Adrenal gland (tissue), 5 donors: Measurements from ENCODE around the gene FLRT1.

ENCODE experiments used
- POLR2A ChIP-seq, 2 donors: fragments of 450-650 bp; IDR thresholded peaks; one replicate each; pipeline ENCODE4 v1.6.1; 2017; ENCODE audit warnings: antibody characterized with exemption in 2 of 2, mild to moderate bottlenecking in 2 of 2, moderate library complexity in 1 of 2
- TF ChIP-seq, protein P1 (sequence below), 6 experiments: fragments of 450-650 bp in 4 of 6; fragments of 200-600 bp in 2 of 6; sonication (generic) in 1 of 6; IDR thresholded peaks; 1 replicate in 5 of 6; 2 replicates in 1 of 6; pipeline versions ENCODE4 v1.5.1 to v1.8.0; 2016 to 2021; ENCODE audit warnings: antibody characterized with exemption in 6 of 6, mild to moderate bottlenecking in 2 of 6, moderate library complexity in 1 of 6
- donor health status: DM: no; HTN: no; CAD: no.

GRCh38 chr11:64081745-64082442, 46.2 kb downstream of the FLRT1 start:
- TF ChIP-seq, protein P1, sequence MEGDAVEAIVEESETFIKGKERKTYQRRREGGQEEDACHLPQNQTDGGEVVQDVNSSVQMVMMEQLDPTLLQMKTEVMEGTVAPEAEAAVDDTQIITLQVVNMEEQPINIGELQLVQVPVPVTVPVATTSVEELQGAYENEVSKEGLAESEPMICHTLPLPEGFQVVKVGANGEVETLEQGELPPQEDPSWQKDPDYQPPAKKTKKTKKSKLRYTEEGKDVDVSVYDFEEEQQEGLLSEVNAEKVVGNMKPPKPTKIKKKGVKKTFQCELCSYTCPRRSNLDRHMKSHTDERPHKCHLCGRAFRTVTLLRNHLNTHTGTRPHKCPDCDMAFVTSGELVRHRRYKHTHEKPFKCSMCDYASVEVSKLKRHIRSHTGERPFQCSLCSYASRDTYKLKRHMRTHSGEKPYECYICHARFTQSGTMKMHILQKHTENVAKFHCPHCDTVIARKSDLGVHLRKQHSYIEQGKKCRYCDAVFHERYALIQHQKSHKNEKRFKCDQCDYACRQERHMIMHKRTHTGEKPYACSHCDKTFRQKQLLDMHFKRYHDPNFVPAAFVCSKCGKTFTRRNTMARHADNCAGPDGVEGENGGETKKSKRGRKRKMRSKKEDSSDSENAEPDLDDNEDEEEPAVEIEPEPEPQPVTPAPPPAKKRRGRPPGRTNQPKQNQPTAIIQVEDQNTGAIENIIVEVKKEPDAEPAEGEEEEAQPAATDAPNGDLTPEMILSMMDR (IDR thresholded peaks at IDR 0.05) = no peak
- no peak for TF ChIP-seq POLR2A (IDR thresholded peaks at IDR 0.05)
